Measurements from ENCODE around the gene TRIM51.
"Not testable (repeated sequence)": the region's sequence is repeated elsewhere in the genome, so short reads cannot be mapped to it uniquely, and the experiment has no call there.

TRIM51 gene

GRCh38 chr11:55882997-55883396, at the start of gene TRIM51:
Gene TRIM51 (plus strand): TSS chr11:55883297. CDS start chr11:55885429, 2,132 bp downstream.
- DNase-seq, result not testable (repeated sequence)

GRCh38 chr11:55838452-55838851, 44.6 kb upstream of the TRIM51 start, which contains the start of gene OR5D16:
Gene OR5D16 (plus strand): TSS chr11:55838752. CDS start chr11:55838752, 0 bp downstream.
- DNase-seq, result no peak

GRCh38 chr11:55847453-55847852, 35.6 kb upstream of the TRIM51 start:
- no peak for DNase-seq

GRCh38 chr11:55849037-55849436, 34.1 kb upstream of the TRIM51 start:
- DNase-seq, result no peak

- DNase-seq, result no peak
These were observed 31.0 kb upstream of the TRIM51 start for GRCh38 chr11:55852141-55852540.

- no peak for DNase-seq
These were observed 28.4 kb upstream of the TRIM51 start for GRCh38 chr11:55854704-55855103.

GRCh38 chr11:55867354-55867753, 15.7 kb upstream of the TRIM51 start:
- not testable (repeated sequence) for DNase-seq

- DNase-seq, result not testable (repeated sequence)
These were observed 10.4 kb upstream of the TRIM51 start for GRCh38 chr11:55872731-55873130.

- not testable (repeated sequence) for DNase-seq
These were observed 10.0 kb upstream of the TRIM51 start for GRCh38 chr11:55873146-55873545.

- not testable (repeated sequence) for DNase-seq
These were observed 1.9 kb downstream of the TRIM51 start for GRCh38 chr11:55884995-55885394.

- DNase-seq, result not testable (repeated sequence)
These were observed 2.4 kb downstream of the TRIM51 start for GRCh38 chr11:55885481-55885880.

- DNase-seq, result no peak
These were observed 12.1 kb downstream of the TRIM51 start for GRCh38 chr11:55895216-55895615.

- no peak for DNase-seq
These were observed 19.2 kb downstream of the TRIM51 start for GRCh38 chr11:55902308-55902707.

- no peak for DNase-seq
These were observed 31.4 kb downstream of the TRIM51 start, which contains the start of gene OR5W2 for GRCh38 chr11:55914482-55914881. Gene OR5W2 (minus strand): TSS chr11:55914582. CDS start chr11:55914582, 0 bp downstream.

GRCh38 chr11:55920537-55920936, 37.4 kb downstream of the TRIM51 start:
- no peak for DNase-seq

- DNase-seq, result no peak
These were observed 53.2 kb downstream of the TRIM51 start, which contains the start of gene OR5I1 for GRCh38 chr11:55936300-55936699. Gene OR5I1 (minus strand): TSS chr11:55936400. CDS start chr11:55936400, 0 bp downstream.

Measured in suppressor macrophage treated with lipopolysaccharide for 1 hour (primary cell).